ENCODE measurements around the gene CDKL1. TPM values are rescaled to one million over a fixed set of nuclear protein-coding genes. Genes with fewer than 3 reads are reported as not detected.

The CDKL1 gene
- polyA plus RNA-seq, 3 donors, result 1.2 to 2.5 (median 1.3) TPM

- Mint-ChIP-seq H3K9me3 (no peaks in the 10 kb centered on the region), H3K27ac (no peak overlapping the region), H3K36me3 (no peaks in the 10 kb centered on the region), H3K27me3 (ENCODE audit: low read depth in 3 of 3) (peaks cover 2 to 11% (median 7%) of the 10 kb centered on the region in 3 donors), H3K4me1 (peaks cover 23% of the 10 kb centered on the region), H3K4me3 (no peak overlapping the region)
- Histone ChIP-seq H3K4me1 (ENCODE audit: control insufficient read depth in 1 of 2, insufficient read depth in 2 of 2, low read length in 2 of 2) (peaks cover 12 to 14% of the 10 kb centered on the region in 2 donors), H3K27me3 (ENCODE audit: control insufficient read depth in 2 of 2, insufficient read depth in 2 of 2, low read length in 2 of 2) (peaks cover 0 to 10% of the 10 kb centered on the region in 2 donors), H3K9ac (ENCODE audit: insufficient read depth, low read length, poor library complexity, severe bottlenecking) (no peak overlapping the region), H3K4me2 (replicated peaks; ENCODE audit: extremely low read depth, low read length, poor library complexity, severe bottlenecking) (no peak overlapping the region), H4K20me1 (ENCODE audit: insufficient read depth, low read length) (no peaks in the 10 kb centered on the region), H3K79me2 (ENCODE audit: insufficient read depth, low read length) (no peaks in the 10 kb centered on the region), H3K9me3 (replicated peaks in 1 of 2; ENCODE audit: control insufficient read depth in 1 of 2, insufficient read depth in 1 of 2, low read length in 2 of 2) (no peaks in the 10 kb centered on the region), H2AFZ (ENCODE audit: insufficient read depth, low read depth, low read length, poor library complexity, severe bottlenecking) (no peak overlapping the region), H3K27ac (ENCODE audit: low read depth in 1 of 2, low read length in 2 of 2) (no peak overlapping the region), H3K4me3 (replicated peaks in 1 of 3; ENCODE audit: low read depth in 2 of 3, low read length in 3 of 3) (no peak overlapping the region), H3K36me3 (replicated peaks in 1 of 2; ENCODE audit: control insufficient read depth in 1 of 2, insufficient read depth in 2 of 2, low read length in 2 of 2) (no peaks in the 10 kb centered on the region)
- no peak for TF ChIP-seq CTCF (IDR thresholded peaks at IDR 0.05)
- no CpG with 5 or more reads among the region's 5 CpGs for WGBS (ENCODE audit: insufficient coverage)
- intact Hi-C loops (cut with micrococcal nuclease), result no loop called here
- DNase-seq, result no peak
Observed at GRCh38 chr14:50394713-50395112, 2.0 kb downstream of the CDKL1 start.

- DNase-seq, result no peak
- no peak overlapping the region for H3K27ac ChIP-seq (ENCODE audit: low read depth in 1 of 2, low read length in 2 of 2)
- WGBS (ENCODE audit: insufficient coverage), result 98% methylated on average over 3 of the region's 9 CpGs
Observed at GRCh38 chr14:50389668-50390441, 6.8 kb downstream of the CDKL1 start.

More at GRCh38 chr14:50389668-50390441, 6.8 kb downstream of the CDKL1 start:
- no peaks in the 10 kb centered on the region for H3K36me3 ChIP-seq (replicated peaks in 1 of 2; ENCODE audit: control insufficient read depth in 1 of 2, insufficient read depth in 2 of 2, low read length in 2 of 2)
- Mint-ChIP-seq H3K27me3 (ENCODE audit: low read depth in 3 of 3) (peaks cover 0 to 2% (median 2%) of the 10 kb centered on the region in 3 donors), H3K36me3 (no peaks in the 10 kb centered on the region), H3K4me3 (no peak overlapping the region), H3K27ac (no peak overlapping the region), H3K9me3 (no peaks in the 10 kb centered on the region), H3K4me1 (no peaks in the 10 kb centered on the region)
- no peaks in the 10 kb centered on the region for H3K9me3 ChIP-seq (replicated peaks in 1 of 2; ENCODE audit: control insufficient read depth in 1 of 2, insufficient read depth in 1 of 2, low read length in 2 of 2)
- no peaks in the 10 kb centered on the region for H4K20me1 ChIP-seq (ENCODE audit: insufficient read depth, low read length)
- no peak overlapping the region for H3K4me2 ChIP-seq (replicated peaks; ENCODE audit: extremely low read depth, low read length, poor library complexity, severe bottlenecking)
- intact Hi-C loops (cut with micrococcal nuclease), result no loop called here
- no peak for TF ChIP-seq CTCF (IDR thresholded peaks at IDR 0.05)
- H3K9ac ChIP-seq (ENCODE audit: insufficient read depth, low read length, poor library complexity, severe bottlenecking), result no peak overlapping the region
- no peak overlapping the region for H3K4me3 ChIP-seq (replicated peaks in 1 of 3; ENCODE audit: low read depth in 2 of 3, low read length in 3 of 3)
- no peaks in the 10 kb centered on the region for H3K27me3 ChIP-seq (ENCODE audit: control insufficient read depth in 2 of 2, insufficient read depth in 2 of 2, low read length in 2 of 2)
- H3K79me2 ChIP-seq (ENCODE audit: insufficient read depth, low read length), result no peaks in the 10 kb centered on the region
- no peak overlapping the region for H2AFZ ChIP-seq (ENCODE audit: insufficient read depth, low read depth, low read length, poor library complexity, severe bottlenecking)
- no peaks in the 10 kb centered on the region for H3K4me1 ChIP-seq (ENCODE audit: control insufficient read depth in 1 of 2, insufficient read depth in 2 of 2, low read length in 2 of 2)
